Fibroblast of mammary gland (primary cell): ENCODE measurements around the gene SORCS2.

Source experiments
- DNase-seq: peaks from one replicate; pipeline ENCODE4 v3.0.0-alpha.2; 2010; ENCODE audit warnings: low read depth
- H3K4me3 ChIP-seq: 2 replicates; pipeline ENCODE4 v1.5.1; 2011; ENCODE audit warnings: low read depth, mild to moderate bottlenecking, low read length, moderate library complexity; ENCODE audit not compliant: control insufficient read depth
- CTCF ChIP-seq: conservative IDR thresholded peaks from 2 replicates; pipeline ENCODE4 v1.5.1; 2011; ENCODE audit warnings: low read depth, low read length, inconsistent platforms; ENCODE audit not compliant: control insufficient read depth, insufficient read depth

Gene SORCS2

DNA sequence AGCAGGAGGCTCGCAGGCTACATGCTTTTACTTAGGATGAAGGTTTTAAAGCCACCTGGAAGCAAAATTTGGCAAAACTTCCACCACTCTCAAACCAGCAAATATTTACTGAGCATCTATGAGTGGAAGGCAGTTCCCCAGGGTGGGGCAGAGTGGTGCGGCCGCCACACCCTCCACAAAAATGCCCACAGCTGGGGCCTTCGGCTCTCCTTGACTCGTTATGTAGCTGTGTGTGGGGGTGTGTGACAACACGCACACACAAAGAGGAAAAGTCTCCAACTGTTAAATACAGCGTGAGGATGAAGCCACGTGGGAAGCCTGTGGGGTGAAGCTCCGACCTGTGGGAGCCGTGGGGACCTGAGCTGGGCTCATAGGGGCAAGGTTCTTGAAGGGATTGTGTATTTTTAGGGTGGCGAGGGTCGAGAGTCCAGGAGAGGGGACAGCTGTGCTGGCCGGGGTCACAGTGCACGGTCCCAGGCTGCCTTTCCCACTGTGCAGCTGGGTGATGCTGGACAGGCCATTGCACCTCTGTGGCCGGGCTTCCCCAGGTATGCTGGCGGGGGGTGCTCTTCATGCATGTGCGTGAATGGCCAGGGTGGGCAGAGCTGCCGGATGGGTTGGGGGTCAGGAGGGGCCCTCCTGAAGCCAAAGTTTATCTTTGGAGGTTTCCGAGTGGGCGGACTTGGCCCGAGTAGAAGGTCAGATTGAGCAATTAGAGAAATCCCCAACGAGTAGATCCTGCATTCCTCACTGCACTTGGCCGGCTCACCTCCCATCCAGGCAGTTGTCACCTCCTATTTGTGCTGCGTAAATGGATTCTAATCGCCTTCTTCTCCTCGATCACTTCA is 25.4 kb downstream of the SORCS2 start:
- no peak for DNase-seq
- no peak overlapping the region for H3K4me3 ChIP-seq
- no peak for TF ChIP-seq CTCF

GRCh38 chr4:7218686-7219085 is 26.3 kb downstream of the SORCS2 start:
- no peak for DNase-seq
- H3K4me3 ChIP-seq = no peak overlapping the region
- TF ChIP-seq CTCF = no peak

GRCh38 chr4:7222521-7222920 is 30.2 kb downstream of the SORCS2 start:
- TF ChIP-seq CTCF = no peak
- no peak overlapping the region for H3K4me3 ChIP-seq
- no peak for DNase-seq

DNA sequence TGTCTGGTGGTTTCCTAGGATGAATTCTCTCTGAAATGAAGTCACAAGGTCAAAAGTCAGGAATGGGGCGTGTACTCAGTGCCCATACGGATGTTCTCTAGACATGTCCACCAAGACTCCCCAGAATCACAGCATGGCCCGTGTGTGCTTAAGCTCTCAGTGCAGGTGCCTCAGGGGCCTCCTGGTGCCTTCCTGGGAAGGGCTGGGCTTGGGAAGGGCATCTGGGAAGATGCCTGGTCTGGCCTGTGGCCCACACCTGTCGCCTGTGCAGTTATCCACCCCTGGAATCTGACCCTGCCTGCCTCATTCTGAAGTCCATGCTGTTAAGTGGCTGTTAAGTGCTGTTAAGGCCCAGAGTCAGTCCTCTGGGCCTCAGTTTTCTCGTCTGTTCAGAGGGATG is 31.2 kb downstream of the SORCS2 start:
- no peak for TF ChIP-seq CTCF
- no peak for DNase-seq
- no peak overlapping the region for H3K4me3 ChIP-seq

GRCh38 chr4:7224001-7224400 is 31.7 kb downstream of the SORCS2 start:
- H3K4me3 ChIP-seq = no peak overlapping the region
- no peak for DNase-seq
- TF ChIP-seq CTCF = no peak

DNA sequence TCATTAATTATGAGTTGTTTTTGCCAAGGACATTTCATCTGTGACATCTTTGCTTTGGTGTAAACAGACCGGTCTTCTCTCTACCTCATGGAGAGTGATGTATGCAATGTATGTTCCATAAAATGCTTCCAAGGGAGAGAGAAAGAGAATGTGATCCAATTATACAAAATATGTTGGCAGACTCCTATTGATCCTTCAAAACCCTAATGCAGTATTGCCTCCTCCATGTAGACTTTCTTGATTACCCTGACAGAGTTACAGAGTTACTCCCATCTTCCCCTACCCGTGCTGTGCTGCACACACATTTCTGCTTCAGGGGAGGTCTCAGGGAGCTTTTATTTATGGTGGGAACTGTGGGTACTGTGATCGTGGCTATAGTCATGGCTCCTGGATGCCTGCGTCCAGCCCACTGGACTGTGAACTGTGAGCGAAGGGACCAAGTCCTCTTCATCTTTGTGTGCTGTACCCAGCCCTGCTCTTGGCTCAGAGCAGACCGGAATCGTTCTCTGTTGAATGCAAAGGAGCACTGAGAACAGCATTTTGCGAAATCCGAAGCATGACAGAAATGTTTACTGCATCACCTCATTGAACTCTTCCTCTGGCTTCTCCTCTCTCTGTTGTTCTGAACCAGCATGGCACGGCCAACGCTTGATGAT is 32.7 kb downstream of the SORCS2 start:
- TF ChIP-seq CTCF = no peak
- no peak overlapping the region for H3K4me3 ChIP-seq
- no peak for DNase-seq
